Measurements from ENCODE around the gene ZDHHC7.

DNA sequence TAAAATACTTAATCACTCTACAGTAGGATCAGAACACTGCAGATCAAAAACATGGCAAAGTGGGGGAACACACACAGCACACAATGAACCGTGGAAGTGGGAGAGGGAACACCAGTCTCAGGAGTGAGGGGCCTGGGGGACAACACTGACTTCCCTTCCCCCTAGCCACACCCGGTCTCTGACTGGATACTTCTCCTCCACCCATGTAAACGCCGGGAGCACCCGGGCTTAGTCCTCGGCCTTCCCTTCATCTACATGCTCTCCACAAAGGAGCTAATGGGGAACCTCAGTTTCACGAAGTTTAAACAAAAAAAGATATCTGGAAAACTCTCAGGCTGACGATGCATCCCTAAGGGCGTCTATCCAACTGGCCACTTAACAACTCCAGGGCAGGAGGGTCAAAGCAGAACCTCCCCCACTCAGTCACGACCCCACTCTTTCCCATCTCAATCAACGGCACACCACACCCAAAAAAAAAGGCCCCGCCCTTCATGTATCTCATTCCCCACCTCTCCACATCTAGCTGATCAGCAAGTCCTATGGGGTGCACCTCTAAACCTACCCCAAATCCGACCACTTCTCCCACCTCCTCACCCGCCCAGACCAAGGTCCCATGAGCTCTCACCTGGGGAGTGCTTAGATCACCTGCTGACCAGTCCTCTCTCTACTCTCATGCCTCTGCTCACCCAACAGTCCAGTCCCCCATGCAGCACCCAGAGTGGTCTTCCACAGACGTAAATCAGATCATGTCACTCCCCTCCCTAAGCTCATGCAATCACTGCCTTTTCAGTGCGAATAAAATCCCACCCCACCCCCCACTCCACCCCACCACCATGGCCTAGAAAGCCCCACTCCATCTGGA lies 7.4 kb downstream of the ZDHHC7 start:
- TF ChIP-seq, protein P1, sequence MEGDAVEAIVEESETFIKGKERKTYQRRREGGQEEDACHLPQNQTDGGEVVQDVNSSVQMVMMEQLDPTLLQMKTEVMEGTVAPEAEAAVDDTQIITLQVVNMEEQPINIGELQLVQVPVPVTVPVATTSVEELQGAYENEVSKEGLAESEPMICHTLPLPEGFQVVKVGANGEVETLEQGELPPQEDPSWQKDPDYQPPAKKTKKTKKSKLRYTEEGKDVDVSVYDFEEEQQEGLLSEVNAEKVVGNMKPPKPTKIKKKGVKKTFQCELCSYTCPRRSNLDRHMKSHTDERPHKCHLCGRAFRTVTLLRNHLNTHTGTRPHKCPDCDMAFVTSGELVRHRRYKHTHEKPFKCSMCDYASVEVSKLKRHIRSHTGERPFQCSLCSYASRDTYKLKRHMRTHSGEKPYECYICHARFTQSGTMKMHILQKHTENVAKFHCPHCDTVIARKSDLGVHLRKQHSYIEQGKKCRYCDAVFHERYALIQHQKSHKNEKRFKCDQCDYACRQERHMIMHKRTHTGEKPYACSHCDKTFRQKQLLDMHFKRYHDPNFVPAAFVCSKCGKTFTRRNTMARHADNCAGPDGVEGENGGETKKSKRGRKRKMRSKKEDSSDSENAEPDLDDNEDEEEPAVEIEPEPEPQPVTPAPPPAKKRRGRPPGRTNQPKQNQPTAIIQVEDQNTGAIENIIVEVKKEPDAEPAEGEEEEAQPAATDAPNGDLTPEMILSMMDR (IDR thresholded peaks at IDR 0.05): no peak
- no peak for TF ChIP-seq EP300 (IDR thresholded peaks at IDR 0.05)
- TF ChIP-seq POLR2AphosphoS5 (IDR thresholded peaks at IDR 0.05): no peak
- no peak for TF ChIP-seq POLR2A (IDR thresholded peaks at IDR 0.05)

Measured in gastroesophageal sphincter (tissue), 3 donors.